NT2/D1 (cell line): Measurements from ENCODE around the gene MMP7.

ENCODE experiments used
- DNase-seq: peaks from one replicate; pipeline ENCODE4 v3.0.0-alpha.2; 2011; ENCODE audit warnings: low read depth, low spot score
- H3K27me3 ChIP-seq: 2 replicates; pipeline ENCODE4 v1.6.0; 2011; ENCODE audit warnings: mild to moderate bottlenecking; ENCODE audit not compliant: insufficient read length, insufficient read depth
- H3K36me3 ChIP-seq: 2 replicates; pipeline ENCODE4 v1.6.1; 2011; ENCODE audit warnings: mild to moderate bottlenecking, low read length, mixed read lengths; ENCODE audit not compliant: insufficient read depth, insufficient read length
- H3K4me1 ChIP-seq: 2 replicates; pipeline ENCODE4 v1.5.1; 2011; ENCODE audit not compliant: insufficient read depth, insufficient read length
- H3K4me3 ChIP-seq: 2 replicates; pipeline ENCODE4 v1.5.1; 2011; ENCODE audit warnings: low read depth; ENCODE audit not compliant: insufficient read length
- H3K9ac ChIP-seq: 2 replicates; pipeline ENCODE4 v1.6.0; 2011; ENCODE audit warnings: low read depth; ENCODE audit not compliant: insufficient read length
- H3K9me3 ChIP-seq: 2 replicates; pipeline ENCODE4 v1.5.1; 2011; ENCODE audit warnings: mild to moderate bottlenecking, low read length; ENCODE audit not compliant: insufficient read depth
- SUZ12 ChIP-seq: IDR thresholded peaks from 2 replicates; pipeline ENCODE4 v1.6.1; 2011; ENCODE audit not compliant: insufficient read length, insufficient read depth; ENCODE audit errors: extremely low read depth
- YY1 ChIP-seq: IDR thresholded peaks from 2 replicates; pipeline ENCODE4 v1.6.1; 2011; ENCODE audit not compliant: insufficient read length, insufficient read depth
- ZNF274 ChIP-seq: IDR thresholded peaks from 2 replicates; pipeline ENCODE4 v1.6.1; 2011; ENCODE audit warnings: mild to moderate bottlenecking, low read depth, low read length

Gene MMP7

GRCh38 chr11:102539567-102539966 is 9.0 kb upstream of the MMP7 start:
- Histone ChIP-seq H3K9me3 (no peaks in the 10 kb centered on the region), H3K4me3 (no peak overlapping the region), H3K4me1 (no peaks in the 10 kb centered on the region), H3K9ac (no peak overlapping the region), H3K27me3 (no peaks in the 10 kb centered on the region), H3K36me3 (no peaks in the 10 kb centered on the region)
- DNase-seq, result no peak
- TF ChIP-seq SUZ12 (no peak), ZNF274 (no peak), YY1 (no peak)

GRCh38 chr11:102538932-102539331 is 8.4 kb upstream of the MMP7 start:
- no peaks in the 10 kb centered on the region for H3K4me1 ChIP-seq
- no peaks in the 10 kb centered on the region for H3K27me3 ChIP-seq
- no peak for TF ChIP-seq YY1
- no peak for TF ChIP-seq SUZ12
- TF ChIP-seq ZNF274, result no peak
- DNase-seq, result no peak
- H3K36me3 ChIP-seq, result no peaks in the 10 kb centered on the region
- H3K9ac ChIP-seq, result no peak overlapping the region
- no peak overlapping the region for H3K4me3 ChIP-seq
- H3K9me3 ChIP-seq, result no peaks in the 10 kb centered on the region

GRCh38 chr11:102534261-102534872 is 3.8 kb upstream of the MMP7 start:
- TF ChIP-seq YY1 (no peak), ZNF274 (no peak), SUZ12 (no peak)
- Histone ChIP-seq H3K36me3 (no peaks in the 10 kb centered on the region), H3K9ac (no peak overlapping the region), H3K4me3 (no peak overlapping the region), H3K27me3 (no peaks in the 10 kb centered on the region), H3K4me1 (no peaks in the 10 kb centered on the region), H3K9me3 (no peaks in the 10 kb centered on the region)
- DNase-seq, result no peak

- no peaks in the 10 kb centered on the region for H3K36me3 ChIP-seq
- no peaks in the 10 kb centered on the region for H3K9me3 ChIP-seq
- TF ChIP-seq YY1 (no peak), SUZ12 (no peak), ZNF274 (no peak)
- no peak overlapping the region for H3K9ac ChIP-seq
- no peaks in the 10 kb centered on the region for H3K27me3 ChIP-seq
- no peak for DNase-seq
- no peaks in the 10 kb centered on the region for H3K4me1 ChIP-seq
- H3K4me3 ChIP-seq, result no peak overlapping the region
Measured at GRCh38 chr11:102528618-102529017, 1.9 kb downstream of the MMP7 start.

GRCh38 chr11:102527684-102528083 is 2.9 kb downstream of the MMP7 start:
- no peaks in the 10 kb centered on the region for H3K36me3 ChIP-seq
- no peak overlapping the region for H3K4me3 ChIP-seq
- H3K27me3 ChIP-seq, result no peaks in the 10 kb centered on the region
- no peak for DNase-seq
- no peak overlapping the region for H3K9ac ChIP-seq
- TF ChIP-seq YY1 (no peak), ZNF274 (no peak), SUZ12 (no peak)
- H3K4me1 ChIP-seq, result no peaks in the 10 kb centered on the region
- no peaks in the 10 kb centered on the region for H3K9me3 ChIP-seq

- H3K4me1 ChIP-seq, result no peaks in the 10 kb centered on the region
- DNase-seq, result no peak
- no peak for TF ChIP-seq SUZ12
- TF ChIP-seq ZNF274, result no peak
- TF ChIP-seq YY1, result no peak
- no peak overlapping the region for H3K9ac ChIP-seq
- no peaks in the 10 kb centered on the region for H3K27me3 ChIP-seq
- no peak overlapping the region for H3K4me3 ChIP-seq
- no peaks in the 10 kb centered on the region for H3K9me3 ChIP-seq
- no peaks in the 10 kb centered on the region for H3K36me3 ChIP-seq
Measured at GRCh38 chr11:102527041-102527440, 3.5 kb downstream of the MMP7 start.

- H3K9ac ChIP-seq, result no peak overlapping the region
- no peaks in the 10 kb centered on the region for H3K9me3 ChIP-seq
- H3K4me3 ChIP-seq, result no peak overlapping the region
- TF ChIP-seq ZNF274 (no peak), SUZ12 (no peak), YY1 (no peak)
- H3K36me3 ChIP-seq, result no peaks in the 10 kb centered on the region
- no peak for DNase-seq
- H3K4me1 ChIP-seq, result no peaks in the 10 kb centered on the region
- no peaks in the 10 kb centered on the region for H3K27me3 ChIP-seq
Measured at GRCh38 chr11:102523887-102524286, 6.7 kb downstream of the MMP7 start.
